K562 (cell line): ENCODE measurements around the gene SLC32A1. TPM values are rescaled to one million over a fixed set of nuclear protein-coding genes. Genes with fewer than 3 reads are reported as not detected.

Source experiments
- ATAC-seq: fragments of 200-7000 bp; cut with Tn5 transposase; 3 replicates; pipeline ENCODE4 v1.9.1; 2020; ENCODE audit warnings: moderate library complexity
- BruUV-seq: library from RNA; stranded (reverse); fragments of 400-500 nt; replicated peaks from 2 replicates; lab custom pipeline; 2021; lab: Mats Ljungman, UMichigan
- CTCF ChIA-PET: fragments of 300-600 bp; formaldehyde crosslinking; extraction: SDS; loops from one replicate; lab custom pipeline; 2021; ENCODE audit warnings: low intra/inter-chr PET ratio; lab: Yijun Ruan, JAX
- POLR2A ChIA-PET: fragments of 300-600, 350-650 bp; sonication (Branson Sonifier 250); formaldehyde crosslinking; extraction: SDS; loops from one replicate; lab custom pipeline; 2021; ENCODE audit warnings: antibody characterized with exemption, inconsistent platforms; lab: Yijun Ruan, JAX
- DNase-seq, 4 experiments: peaks; one replicate each; pipeline versions ENCODE4 v3.0.0 to v3.0.0-alpha.2; 2011 to 2018; ENCODE audit warnings: low spot score in 3 of 4, mixed read lengths in 3 of 4; ENCODE audit errors: extremely low read depth in 1 of 4
- FAIRE-seq: peaks from 2 replicates; lab custom pipeline; 2011; peaks lifted over from hg19 to GRCh38; lab: Jason Lieb, UNC
- H2AFZ ChIP-seq: 2 replicates; pipeline ENCODE4 v1.6.0; 2011; ENCODE audit warnings: low read depth, low read length, control low read depth, inconsistent platforms
- H3K27ac ChIP-seq: fragments of 200-600 bp; 3 replicates; pipeline ENCODE4 v1.8.0; 2011; ENCODE audit warnings: low read depth, mild to moderate bottlenecking, control low read depth, inconsistent platforms, low read length, moderate library complexity, mixed read lengths; ENCODE audit errors: extremely low read depth
- H3K27me3 ChIP-seq, 2 experiments: fragments of 300-600 bp in 1 of 2; 2 replicates in 1 of 2; 3 replicates in 1 of 2; pipeline versions ENCODE4 v1.6.0 to v1.8.0; 2011; ENCODE audit warnings: inconsistent platforms in 2 of 2, low read length in 2 of 2, mild to moderate bottlenecking in 1 of 2, mixed read lengths in 1 of 2, moderate library complexity in 1 of 2; ENCODE audit not compliant: control insufficient read depth in 2 of 2, insufficient read depth in 2 of 2
- H3K36me3 ChIP-seq: fragments of 300-600 bp; 3 replicates; pipeline ENCODE4 v1.8.0; 2011; ENCODE audit warnings: mild to moderate bottlenecking, low read length, inconsistent platforms; ENCODE audit not compliant: control insufficient read depth, insufficient read depth
- H3K4me1 ChIP-seq, 2 experiments: fragments of 200-600 bp in 1 of 2; replicated peaks in 1 of 2; 2 replicates in 1 of 2; 3 replicates in 1 of 2; pipeline versions ENCODE4 v1.5.1 to v1.8.0; 2011; ENCODE audit warnings: inconsistent platforms in 2 of 2, low read length in 2 of 2, mild to moderate bottlenecking in 1 of 2, mixed read lengths in 1 of 2, moderate library complexity in 1 of 2; ENCODE audit not compliant: control insufficient read depth in 2 of 2, insufficient read depth in 2 of 2
- H3K4me2 ChIP-seq: 2 replicates; pipeline ENCODE4 v1.6.1; 2011; ENCODE audit warnings: low read length, control low read depth, inconsistent platforms, mixed read lengths; ENCODE audit not compliant: insufficient read depth
- H3K4me3 ChIP-seq: fragments of 200-600 bp; sonication (generic), shearing (Covaris generic); 2 replicates; pipeline ENCODE4 v1.5.1; 2016; ENCODE audit warnings: control low read depth, inconsistent platforms
- H3K79me2 ChIP-seq: fragments of 200-600 bp; 3 replicates; pipeline ENCODE4 v1.8.0; 2011; ENCODE audit warnings: low read length, inconsistent platforms; ENCODE audit not compliant: control insufficient read depth, insufficient read depth
- H3K9ac ChIP-seq, 2 experiments: 2 replicates each; pipeline versions ENCODE4 v1.6.0 to v1.6.1; 2011; ENCODE audit warnings: low read depth in 2 of 2, low read length in 2 of 2, control low read depth in 1 of 2, inconsistent platforms in 1 of 2, mild to moderate bottlenecking in 1 of 2, mixed read lengths in 1 of 2; ENCODE audit not compliant: insufficient read depth in 1 of 2
- H3K9me1 ChIP-seq: one replicate; pipeline ENCODE4 v1.6.0; 2011; ENCODE audit warnings: inconsistent platforms, mild to moderate bottlenecking, low read length, moderate library complexity; ENCODE audit not compliant: control insufficient read depth, insufficient read depth
- H3K9me3 ChIP-seq: replicated peaks from 2 replicates; pipeline ENCODE4 v1.5.1; 2011; ENCODE audit warnings: low read depth, low read length, inconsistent platforms; ENCODE audit not compliant: control insufficient read depth, insufficient read depth
- H4K20me1 ChIP-seq: replicated peaks from 2 replicates; pipeline ENCODE4 v1.6.1; 2011; ENCODE audit warnings: low read length, inconsistent platforms, mixed read lengths; ENCODE audit not compliant: control insufficient read depth, insufficient read depth
- ARHGAP35 ChIP-seq: fragments of 450-650 bp; IDR thresholded peaks from 2 replicates; pipeline ENCODE4 v1.6.1; 2018; ENCODE audit not compliant: partially characterized antibody
- ELK1 ChIP-seq: sonication (generic); formaldehyde crosslinking; IDR thresholded peaks from 2 replicates; pipeline ENCODE4 v1.8.1; 2022; ENCODE audit warnings: missing genetic modification reagents
- IRF2 ChIP-seq: sonication (generic); formaldehyde crosslinking; IDR thresholded peaks from 2 replicates; pipeline ENCODE4 v1.8.1; 2022; ENCODE audit warnings: mild to moderate bottlenecking, missing genetic modification reagents
- LARP7 ChIP-seq: fragments of 450-650 bp; IDR thresholded peaks from 2 replicates; pipeline ENCODE4 v1.6.1; 2016
- PTTG1 ChIP-seq: fragments of 450-650 bp; IDR thresholded peaks from 2 replicates; pipeline ENCODE4 v1.6.1; 2016; ENCODE audit warnings: low read depth, mild to moderate bottlenecking, missing genetic modification characterization, missing compliant biosample characterization
- SMAD2 ChIP-seq: fragments of 150-350 bp; IDR thresholded peaks from 2 replicates; pipeline ENCODE4 v1.6.1; 2014; ENCODE audit warnings: low read depth, mild to moderate bottlenecking, low read length
- SNRNP70 ChIP-seq: fragments of 200-400 bp; formaldehyde crosslinking; optimal IDR thresholded peaks from 2 replicates; pipeline ENCODE3; 2017; ENCODE audit warnings: low read depth, low read length
- TAF1 ChIP-seq: IDR thresholded peaks from 2 replicates; pipeline ENCODE4 v1.6.1; 2011; ENCODE audit warnings: mild to moderate bottlenecking, low read length, moderate library complexity; ENCODE audit not compliant: insufficient read depth, control insufficient read depth, severe bottlenecking; ENCODE audit errors: extremely low read depth
- ZBTB40 ChIP-seq, 2 experiments: fragments of 450-650 bp in 1 of 2; sonication (generic) in 1 of 2; formaldehyde crosslinking in 1 of 2; IDR thresholded peaks; 2 replicates each; pipeline versions ENCODE4 v1.7.1 to v1.9.0; 2016 to 2022; ENCODE audit warnings: inconsistent platforms in 1 of 2, mild to moderate bottlenecking in 1 of 2, missing genetic modification reagents in 1 of 2
- ZNF707 ChIP-seq: fragments of 250-450 bp; sonication (Bioruptor Pico); conservative IDR thresholded peaks from 2 replicates; pipeline ENCODE4 v1.8.0; 2022; ENCODE audit warnings: inconsistent platforms, mild to moderate bottlenecking, moderate library complexity
- WGBS: fragments of 100-300 bp; shearing (Covaris generic); methylation state at CpG from one replicate; pipeline ENCODE4 v1.1.6; 2016; ENCODE audit warnings: low coverage, mixed read lengths; ENCODE audit not compliant: insufficient coverage; ENCODE audit errors: missing lambda C conversion rate; 5-methylcytosine and 5-hydroxymethylcytosine counted together
- in situ Hi-C: fragments of 300-500 bp; cut with MboI; formaldehyde crosslinking; loops from 4 replicates; pipeline ENCODE4 v1.15.0; 2018; ENCODE audit warnings: inconsistent platforms, mixed read lengths
- intact Hi-C: fragments of 100-400 bp; cut with micrococcal nuclease; formaldehyde crosslinking; loops from 2 replicates; pipeline ENCODE4 v1.14.2; 2022
- polyA plus RNA-seq, 8 experiments: library from polyadenylated mRNA; depleted of rRNA in 4 of 8; stranded (reverse) in 5 of 8; unstranded in 3 of 8; fragments of >200 nt; fragmentation: Nextera tagmentation in 2 of 8; fragmentation: Illumina TruSeq in 1 of 8; extraction: Ambion mirVana in 2 of 8; extraction: Trizol in 1 of 8; gene quantifications; 2 replicates each; pipeline versions ENCODE4 v1.2.1 to v1.2.3, GENCODE V29; 2011 to 2014; ENCODE audit warnings: inconsistent platforms in 1 of 8, missing spikeins in 1 of 8
- total RNA-seq, 7 experiments: library from RNA; depleted of rRNA in 6 of 7; stranded (reverse); fragments of >200 nt in 6 of 7; fragmentation: Illumina TruSeq in 2 of 7; extraction: Trizol in 2 of 7; gene quantifications; 2 replicates each; pipeline versions ENCODE4 v1.2.1 to v1.2.3, GENCODE V29; 2011 to 2021; ENCODE audit warnings: low replicate concordance in 1 of 7

SLC32A1 gene
- total and polyA plus RNA-seq, 9 of the 15 experiments (the other 6 are each of a cell fraction or from before 2014, with no cell fraction given) = not detected

GRCh38 chr20:38732981-38733380, 8.7 kb downstream of the SLC32A1 start:
- no peak for DNase-seq
- H2AFZ ChIP-seq = no peak overlapping the region
- no peak for TF ChIP-seq ELK1 (CRISPR knock-in tag)
- no peak for TF ChIP-seq ARHGAP35
- TF ChIP-seq TAF1 = no peak
- TF ChIP-seq PTTG1 (tag) = no peak
- no peak for TF ChIP-seq ZBTB40 (IDR thresholded peaks at IDR 0.05)
- no peak for TF ChIP-seq ZBTB40 (CRISPR knock-in tag; IDR thresholded peaks at IDR 0.05)
- no peak for TF ChIP-seq ZNF707 (CRISPR knock-in tag)
- TF ChIP-seq SNRNP70 = no peak
- TF ChIP-seq IRF2 (CRISPR knock-in tag) = no peak
- no peak for TF ChIP-seq SMAD2
- no peak for TF ChIP-seq LARP7

More at GRCh38 chr20:38732981-38733380, 8.7 kb downstream of the SLC32A1 start:
- Histone ChIP-seq H4K20me1 (no peaks in the 10 kb centered on the region), H3K4me3 (no peak overlapping the region), H3K79me2 (no peaks in the 10 kb centered on the region), H3K9ac (no peak overlapping the region), H3K27me3 (peaks cover 22 to 49% of the 10 kb centered on the region in 2 experiments), H3K27ac (no peak overlapping the region), H3K36me3 (no peaks in the 10 kb centered on the region), H3K4me2 (no peak overlapping the region), H3K9me3 (no peaks in the 10 kb centered on the region), H3K4me1 (peaks cover 8 to 23% of the 10 kb centered on the region in 2 experiments; a peak in 4 of 5 replicates), H3K9me1 (no peaks in the 10 kb centered on the region)
- ATAC-seq = no peak
- intact Hi-C loops (no loop called here), in situ Hi-C loops (loop anchor here (5.0 kb wide), 1 partner anchor 86 kb away; no protein-coding TSS in a partner anchor)
- WGBS = 0% methylated on average over 4 of the region's 4 CpGs
- ChIA-PET CTCF (interaction anchor here (3.9 kb wide), 1 partner anchor 87 kb away, joined by 22 read pairs; no protein-coding TSS in a partner anchor), POLR2A (no interaction called here)
- no peak for FAIRE-seq
- BruUV-seq = no TSS peak
